ENCODE results near the gene BCAS3.

BCAS3 gene

GRCh38 chr17:60750640-60751039 lies 73.0 kb downstream of the BCAS3 start:
- Histone ChIP-seq H3K9me2 (ENCODE audit: low read depth, low read length) (no peaks in the 10 kb centered on the region), H3K4me2 (ENCODE audit: low read length) (no peak overlapping the region), H3K4me3 (ENCODE audit: low read depth, low read length, poor library complexity, severe bottlenecking) (no peak overlapping the region), H3K9me3 (ENCODE audit: low read length) (no peaks in the 10 kb centered on the region), H3F3A (ENCODE audit: insufficient read depth, low read length) (no peaks in the 10 kb centered on the region), H3K4me1 (ENCODE audit: insufficient read depth, low read length, severe bottlenecking) (peaks cover 18% of the 10 kb centered on the region), H4K20me1 (ENCODE audit: insufficient read depth, low read length) (no peaks in the 10 kb centered on the region), H3K36me3 (ENCODE audit: insufficient read depth, low read length) (no peaks in the 10 kb centered on the region), H3K27ac (ENCODE audit: low read depth, low read length, poor library complexity, severe bottlenecking) (no peak overlapping the region), H2AFZ (ENCODE audit: low read length) (no peak overlapping the region), H3K9ac (ENCODE audit: low read length) (no peak overlapping the region), H3K79me2 (ENCODE audit: insufficient read depth, low read length) (no peaks in the 10 kb centered on the region), H3K27me3 (ENCODE audit: insufficient read depth, low read length) (no peaks in the 10 kb centered on the region)
- TF ChIP-seq CTCF (IDR thresholded peaks at IDR 0.05; ENCODE audit: low read length) (no peak), EZH2 (IDR thresholded peaks at IDR 0.05; ENCODE audit: borderline replicate concordance, low read length) (no peak)

GRCh38 chr17:60751884-60752283 lies 74.2 kb downstream of the BCAS3 start:
- no peak overlapping the region for H3K9ac ChIP-seq (ENCODE audit: low read length)

GRCh38 chr17:60752873-60753577 lies 75.4 kb downstream of the BCAS3 start:
- no peaks in the 10 kb centered on the region for H3K4me1 ChIP-seq (ENCODE audit: insufficient read depth, low read length, severe bottlenecking)

More at GRCh38 chr17:60751884-60752283, 74.2 kb downstream of the BCAS3 start:
- peaks cover 7% of the 10 kb centered on the region for H3K4me1 ChIP-seq (ENCODE audit: insufficient read depth, low read length, severe bottlenecking)
- H3K9me3 ChIP-seq (ENCODE audit: low read length), result no peaks in the 10 kb centered on the region
- H3K4me3 ChIP-seq (ENCODE audit: low read depth, low read length, poor library complexity, severe bottlenecking), result no peak overlapping the region
- no peaks in the 10 kb centered on the region for H4K20me1 ChIP-seq (ENCODE audit: insufficient read depth, low read length)
- H3K9me2 ChIP-seq (ENCODE audit: low read depth, low read length), result no peaks in the 10 kb centered on the region
- no peak overlapping the region for H3K4me2 ChIP-seq (ENCODE audit: low read length)
- no peaks in the 10 kb centered on the region for H3F3A ChIP-seq (ENCODE audit: insufficient read depth, low read length)
- no peaks in the 10 kb centered on the region for H3K27me3 ChIP-seq (ENCODE audit: insufficient read depth, low read length)
- no peak overlapping the region for H2AFZ ChIP-seq (ENCODE audit: low read length)
- H3K36me3 ChIP-seq (ENCODE audit: insufficient read depth, low read length), result no peaks in the 10 kb centered on the region
- TF ChIP-seq EZH2 (IDR thresholded peaks at IDR 0.05; ENCODE audit: borderline replicate concordance, low read length), result no peak
- no peak for TF ChIP-seq CTCF (IDR thresholded peaks at IDR 0.05; ENCODE audit: low read length)
- H3K27ac ChIP-seq (ENCODE audit: low read depth, low read length, poor library complexity, severe bottlenecking), result no peak overlapping the region
- H3K79me2 ChIP-seq (ENCODE audit: insufficient read depth, low read length), result no peaks in the 10 kb centered on the region

More at GRCh38 chr17:60752873-60753577, 75.4 kb downstream of the BCAS3 start:
- no peak overlapping the region for H3K27ac ChIP-seq (ENCODE audit: low read depth, low read length, poor library complexity, severe bottlenecking)
- no peak overlapping the region for H3K4me2 ChIP-seq (ENCODE audit: low read length)
- TF ChIP-seq EZH2 (IDR thresholded peaks at IDR 0.05; ENCODE audit: borderline replicate concordance, low read length) (no peak), CTCF (IDR thresholded peaks at IDR 0.05; ENCODE audit: low read length) (no peak)
- no peaks in the 10 kb centered on the region for H3K9me3 ChIP-seq (ENCODE audit: low read length)
- H3K27me3 ChIP-seq (ENCODE audit: insufficient read depth, low read length), result no peaks in the 10 kb centered on the region
- no peak overlapping the region for H3K4me3 ChIP-seq (ENCODE audit: low read depth, low read length, poor library complexity, severe bottlenecking)
- no peaks in the 10 kb centered on the region for H3K79me2 ChIP-seq (ENCODE audit: insufficient read depth, low read length)
- H4K20me1 ChIP-seq (ENCODE audit: insufficient read depth, low read length), result no peaks in the 10 kb centered on the region
- H3K9me2 ChIP-seq (ENCODE audit: low read depth, low read length), result no peaks in the 10 kb centered on the region
- no peak overlapping the region for H3K9ac ChIP-seq (ENCODE audit: low read length)
- no peaks in the 10 kb centered on the region for H3K36me3 ChIP-seq (ENCODE audit: insufficient read depth, low read length)
- no peak overlapping the region for H2AFZ ChIP-seq (ENCODE audit: low read length)
- H3F3A ChIP-seq (ENCODE audit: insufficient read depth, low read length), result no peaks in the 10 kb centered on the region

Measured in OCI-LY1 (cell line).